Loucy (cell line): ENCODE measurements around the gene NEUROD1.

ENCODE experiments used
- H2AFZ ChIP-seq: fragments of 200-600 bp; sonication (generic); 2 replicates; pipeline ENCODE4 v1.6.0; 2016; ENCODE audit warnings: antibody characterized with exemption, mild to moderate bottlenecking, low read length, moderate library complexity
- H3F3A ChIP-seq: fragments of 200-600 bp; 2 replicates; pipeline ENCODE4 v1.6.0; 2016; ENCODE audit warnings: antibody characterized with exemption, low read depth, mild to moderate bottlenecking
- H3K27me3 ChIP-seq: fragments of 200-600 bp; sonication (generic); 2 replicates; pipeline ENCODE4 v1.6.1; 2014; ENCODE audit warnings: low read length, mild to moderate bottlenecking; ENCODE audit not compliant: insufficient read depth, poor library complexity, severe bottlenecking
- H3K36me3 ChIP-seq: fragments of 200-600 bp; sonication (generic); 2 replicates; pipeline ENCODE4 v1.6.1; 2016; ENCODE audit warnings: low read length; ENCODE audit not compliant: insufficient read depth
- H3K4me1 ChIP-seq: fragments of 200-600 bp; sonication (generic); 2 replicates; pipeline ENCODE4 v1.5.1; 2014; ENCODE audit warnings: low read length, mild to moderate bottlenecking; ENCODE audit not compliant: insufficient read depth, poor library complexity, severe bottlenecking
- H3K4me2 ChIP-seq: fragments of 200-600 bp; sonication (generic); 2 replicates; pipeline ENCODE4 v1.6.0; 2014; ENCODE audit warnings: antibody characterized with exemption, low read length, low read depth, mild to moderate bottlenecking; ENCODE audit not compliant: poor library complexity, severe bottlenecking
- H3K4me3 ChIP-seq: fragments of 200-600 bp; sonication (generic); 2 replicates; pipeline ENCODE4 v1.5.1; 2014; ENCODE audit warnings: low read length, mild to moderate bottlenecking, mixed read lengths; ENCODE audit not compliant: poor library complexity, severe bottlenecking
- H3K79me2 ChIP-seq: fragments of 200-600 bp; sonication (generic); 2 replicates; pipeline ENCODE4 v1.6.1; 2014; ENCODE audit warnings: low read length; ENCODE audit not compliant: insufficient read depth
- H3K9ac ChIP-seq: fragments of 200-600 bp; sonication (generic); 2 replicates; pipeline ENCODE4 v1.6.0; 2014; ENCODE audit warnings: mild to moderate bottlenecking, low read depth, low read length, moderate library complexity; ENCODE audit not compliant: poor library complexity, severe bottlenecking
- H3K9me2 ChIP-seq: fragments of 200-600 bp; sonication (generic); replicated peaks from 2 replicates; pipeline ENCODE4 v1.6.1; 2016; ENCODE audit warnings: low read depth, low read length, mixed read lengths
- H3K9me3 ChIP-seq: fragments of 200-600 bp; sonication (generic); 2 replicates; pipeline ENCODE4 v1.6.1; 2014; ENCODE audit warnings: mild to moderate bottlenecking, antibody characterized with exemption, low read length, low read depth; ENCODE audit not compliant: insufficient read depth
- H4K20me1 ChIP-seq: fragments of 200-600 bp; sonication (generic); 2 replicates; pipeline ENCODE4 v1.6.0; 2014; ENCODE audit warnings: antibody characterized with exemption, low read length, mild to moderate bottlenecking; ENCODE audit not compliant: insufficient read depth, poor library complexity, severe bottlenecking
- EZH2phosphoT487 ChIP-seq: fragments of 200-600 bp; IDR thresholded peaks from 2 replicates; pipeline ENCODE4 v1.6.1; 2018; ENCODE audit warnings: antibody characterized with exemption, mild to moderate bottlenecking, moderate library complexity, borderline replicate concordance
- TF ChIP-seq, protein P1 (sequence below): fragments of 200-600 bp; sonication (generic); conservative IDR thresholded peaks from 2 replicates; pipeline ENCODE4 v1.5.1; 2014; ENCODE audit warnings: mild to moderate bottlenecking, antibody characterized with exemption, low read length

NEUROD1 gene

DNA sequence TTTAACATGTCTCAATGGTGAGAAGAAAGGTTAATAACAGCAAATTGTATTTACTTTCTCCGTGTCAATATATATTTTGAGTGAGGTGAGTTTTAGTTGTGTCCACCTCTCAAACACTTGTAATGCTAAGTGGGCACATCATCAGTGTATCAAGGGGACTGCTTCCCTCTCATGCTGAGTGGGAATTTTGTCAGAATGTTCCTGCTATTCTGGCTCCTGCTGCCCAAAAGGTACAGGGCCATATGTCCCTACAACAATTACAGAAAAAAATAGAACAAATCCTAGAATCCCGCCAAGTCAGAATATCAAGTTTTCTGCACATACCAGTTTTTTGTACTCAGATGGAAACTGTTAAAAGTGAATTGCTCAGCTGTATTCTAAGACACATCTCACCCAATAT is 18.0 kb downstream of the NEUROD1 start:
- no peak for TF ChIP-seq EZH2phosphoT487
- TF ChIP-seq, protein P1, sequence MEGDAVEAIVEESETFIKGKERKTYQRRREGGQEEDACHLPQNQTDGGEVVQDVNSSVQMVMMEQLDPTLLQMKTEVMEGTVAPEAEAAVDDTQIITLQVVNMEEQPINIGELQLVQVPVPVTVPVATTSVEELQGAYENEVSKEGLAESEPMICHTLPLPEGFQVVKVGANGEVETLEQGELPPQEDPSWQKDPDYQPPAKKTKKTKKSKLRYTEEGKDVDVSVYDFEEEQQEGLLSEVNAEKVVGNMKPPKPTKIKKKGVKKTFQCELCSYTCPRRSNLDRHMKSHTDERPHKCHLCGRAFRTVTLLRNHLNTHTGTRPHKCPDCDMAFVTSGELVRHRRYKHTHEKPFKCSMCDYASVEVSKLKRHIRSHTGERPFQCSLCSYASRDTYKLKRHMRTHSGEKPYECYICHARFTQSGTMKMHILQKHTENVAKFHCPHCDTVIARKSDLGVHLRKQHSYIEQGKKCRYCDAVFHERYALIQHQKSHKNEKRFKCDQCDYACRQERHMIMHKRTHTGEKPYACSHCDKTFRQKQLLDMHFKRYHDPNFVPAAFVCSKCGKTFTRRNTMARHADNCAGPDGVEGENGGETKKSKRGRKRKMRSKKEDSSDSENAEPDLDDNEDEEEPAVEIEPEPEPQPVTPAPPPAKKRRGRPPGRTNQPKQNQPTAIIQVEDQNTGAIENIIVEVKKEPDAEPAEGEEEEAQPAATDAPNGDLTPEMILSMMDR: no peak
- Histone ChIP-seq H3K4me3 (no peak overlapping the region), H3K79me2 (no peaks in the 10 kb centered on the region)

DNA sequence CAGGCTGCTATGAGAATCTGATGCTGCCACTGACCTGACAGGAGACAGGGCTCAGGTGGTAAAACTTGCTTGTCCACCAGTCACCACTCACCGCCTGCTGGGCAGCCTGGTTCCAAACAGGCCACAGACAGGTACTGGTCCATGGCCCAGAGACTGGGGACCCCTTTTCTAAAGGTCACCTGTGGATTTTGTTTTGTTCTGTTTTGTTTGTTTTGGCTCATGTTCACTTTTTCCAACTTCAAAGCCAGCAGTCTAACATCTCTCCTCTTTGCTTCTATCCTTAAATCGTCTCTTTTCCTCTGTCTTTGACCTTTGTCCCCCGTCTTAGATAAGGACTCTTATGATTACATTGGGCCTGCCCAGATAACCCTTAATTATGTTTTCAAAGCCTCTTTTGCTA is 20.1 kb downstream of the NEUROD1 start:
- no peaks in the 10 kb centered on the region for H3K9me2 ChIP-seq
- H3K9ac ChIP-seq: no peak overlapping the region
- no peaks in the 10 kb centered on the region for H3K27me3 ChIP-seq
- no peaks in the 10 kb centered on the region for H3K9me3 ChIP-seq
- no peaks in the 10 kb centered on the region for H3F3A ChIP-seq
- H3K36me3 ChIP-seq: no peaks in the 10 kb centered on the region
- no peaks in the 10 kb centered on the region for H3K4me1 ChIP-seq
- H3K4me3 ChIP-seq: no peak overlapping the region
- no peak overlapping the region for H2AFZ ChIP-seq
- H4K20me1 ChIP-seq: no peaks in the 10 kb centered on the region
- no peaks in the 10 kb centered on the region for H3K79me2 ChIP-seq
- H3K4me2 ChIP-seq: no peak overlapping the region
- TF ChIP-seq, protein P1: no peak
- no peak for TF ChIP-seq EZH2phosphoT487

More for the DNA sequence above, 18.0 kb downstream of the NEUROD1 start:
- H4K20me1 ChIP-seq: no peaks in the 10 kb centered on the region
- no peak overlapping the region for H3K9ac ChIP-seq
- no peak overlapping the region for H3K4me2 ChIP-seq
- H3F3A ChIP-seq: no peaks in the 10 kb centered on the region
- no peaks in the 10 kb centered on the region for H3K9me3 ChIP-seq
- H2AFZ ChIP-seq: no peak overlapping the region
- H3K27me3 ChIP-seq: no peaks in the 10 kb centered on the region
- no peaks in the 10 kb centered on the region for H3K36me3 ChIP-seq
- H3K4me1 ChIP-seq: no peaks in the 10 kb centered on the region
- H3K9me2 ChIP-seq: no peaks in the 10 kb centered on the region

DNA sequence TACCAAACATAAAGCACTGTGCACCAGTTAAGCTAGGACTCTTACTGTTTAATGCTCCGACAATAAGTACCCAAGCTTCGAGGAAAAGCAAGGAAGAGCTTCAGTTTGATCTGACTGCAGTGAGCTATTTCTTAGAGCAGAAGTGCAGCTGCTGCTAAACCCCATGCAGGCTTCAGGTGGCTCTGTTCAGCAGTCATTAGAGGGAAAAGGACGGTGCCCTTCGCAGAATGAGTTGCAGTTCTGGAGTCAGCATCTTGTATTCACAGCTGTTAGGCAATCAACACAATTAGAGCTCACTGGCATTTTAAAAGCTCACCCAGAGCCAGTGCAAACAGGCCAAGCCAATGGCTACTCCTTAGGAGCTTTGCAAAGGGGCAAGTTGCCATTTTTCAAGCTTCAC is 21.9 kb downstream of the NEUROD1 start:
- Histone ChIP-seq H3K9ac (no peak overlapping the region), H3K4me1 (no peaks in the 10 kb centered on the region), H3K9me3 (no peaks in the 10 kb centered on the region), H2AFZ (no peak overlapping the region; the same call in 1 of the 2 replicates), H3K36me3 (no peaks in the 10 kb centered on the region), H4K20me1 (no peaks in the 10 kb centered on the region), H3K4me2 (no peak overlapping the region), H3K79me2 (no peaks in the 10 kb centered on the region), H3K4me3 (no peak overlapping the region), H3K9me2 (no peaks in the 10 kb centered on the region), H3K27me3 (no peaks in the 10 kb centered on the region), H3F3A (no peaks in the 10 kb centered on the region)
- TF ChIP-seq, protein P1: no peak
- TF ChIP-seq EZH2phosphoT487: no peak
